Endothelial cell of umbilical vein (primary cell): Measurements from ENCODE around the gene PLEKHH2. TPM values are rescaled to one million over a fixed set of nuclear protein-coding genes. Genes with fewer than 3 reads are reported as not detected.

Experiments used
- BruUV-seq: library from RNA; stranded (reverse); fragments of 400-500 nt; replicated peaks from 2 replicates; lab custom pipeline; 2021; lab: Mats Ljungman, UMichigan
- CTCF ChIA-PET: fragments of 300-600, 350-600 bp; sonication (Branson Sonifier 250); formaldehyde crosslinking; loops from one replicate; lab custom pipeline; 2021; ENCODE audit warnings: antibody characterized with exemption, inconsistent platforms; lab: Charles Lee
- POLR2A ChIA-PET: fragments of 300-600, 350-600 bp; sonication (Branson Sonifier 250); formaldehyde crosslinking; loops from one replicate; lab custom pipeline; 2021; ENCODE audit warnings: antibody characterized with exemption, inconsistent platforms; lab: Charles Lee
- DNase-seq: peaks from one replicate; pipeline ENCODE4 v3.0.0-alpha.2; 2011; ENCODE audit warnings: low read depth, low spot score
- FAIRE-seq: peaks from 2 replicates; lab custom pipeline; 2011; peaks lifted over from hg19 to GRCh38; lab: Jason Lieb, UNC
- H2AFZ ChIP-seq: 2 replicates; pipeline ENCODE4 v1.6.0; 2012; ENCODE audit warnings: low read depth, low read length, control low read depth, inconsistent platforms
- H3K27ac ChIP-seq: 2 replicates; pipeline ENCODE4 v1.5.1; 2011; ENCODE audit warnings: low read depth, mild to moderate bottlenecking, control low read depth, low read length, moderate library complexity; ENCODE audit not compliant: insufficient read depth
- H3K27me3 ChIP-seq, 2 experiments: 2 replicates each; pipeline versions ENCODE4 v1.6.0 to v1.6.1; 2011; ENCODE audit warnings: low read length in 2 of 2, mixed read lengths in 1 of 2; ENCODE audit not compliant: control insufficient read depth in 2 of 2, insufficient read depth in 2 of 2
- H3K36me3 ChIP-seq, 2 experiments: 2 replicates in 1 of 2; 3 replicates in 1 of 2; pipeline ENCODE4 v1.5.1; 2011; ENCODE audit warnings: low read length in 2 of 2, mild to moderate bottlenecking in 1 of 2, moderate library complexity in 1 of 2; ENCODE audit not compliant: control insufficient read depth in 2 of 2, insufficient read depth in 2 of 2; ENCODE audit errors: extremely low read depth in 1 of 2
- H3K4me1 ChIP-seq: 3 replicates; pipeline ENCODE4 v1.5.1; 2011; ENCODE audit warnings: mild to moderate bottlenecking, low read length; ENCODE audit not compliant: control insufficient read depth, insufficient read depth; ENCODE audit errors: extremely low read depth
- H3K4me2 ChIP-seq: 2 replicates; pipeline ENCODE4 v1.6.1; 2011; ENCODE audit warnings: low read length, control low read depth, mixed read lengths; ENCODE audit not compliant: insufficient read depth
- H3K4me3 ChIP-seq, 3 experiments: fragments of 200-600 bp in 1 of 3; sonication (generic), shearing (Covaris generic) in 1 of 3; replicated peaks in 1 of 3; 2 replicates each; pipeline ENCODE4 v1.5.1; 2011 to 2016; ENCODE audit warnings: control low read depth in 3 of 3, low read length in 3 of 3, mild to moderate bottlenecking in 2 of 3, inconsistent platforms in 1 of 3, low read depth in 1 of 3, moderate library complexity in 1 of 3; ENCODE audit not compliant: insufficient read depth in 1 of 3
- H3K79me2 ChIP-seq: 2 replicates; pipeline ENCODE4 v1.6.0; 2012; ENCODE audit warnings: low read length, inconsistent platforms; ENCODE audit not compliant: control insufficient read depth, insufficient read depth
- H3K9ac ChIP-seq: replicated peaks from 2 replicates; pipeline ENCODE3; 2011; ENCODE audit warnings: low read length, control low read depth; ENCODE audit not compliant: insufficient read depth; ENCODE audit errors: extremely low read depth
- H3K9me1 ChIP-seq: replicated peaks from 3 replicates; pipeline ENCODE4 v1.6.0; 2011; ENCODE audit warnings: mild to moderate bottlenecking, low read length; ENCODE audit not compliant: control insufficient read depth, insufficient read depth; ENCODE audit errors: extremely low read depth
- H3K9me3 ChIP-seq: replicated peaks from 2 replicates; pipeline ENCODE4 v1.5.1; 2012; ENCODE audit warnings: low read length, inconsistent platforms; ENCODE audit not compliant: control insufficient read depth, insufficient read depth
- H4K20me1 ChIP-seq: replicated peaks from 2 replicates; pipeline ENCODE3; 2011; ENCODE audit warnings: mild to moderate bottlenecking, low read length; ENCODE audit not compliant: control insufficient read depth, insufficient read depth; ENCODE audit errors: extremely low read depth
- EZH2 ChIP-seq: IDR thresholded peaks from 2 replicates; pipeline ENCODE4 v1.6.1; 2012; ENCODE audit warnings: borderline replicate concordance, low read depth, mild to moderate bottlenecking, moderate library complexity, low read length, inconsistent platforms; ENCODE audit not compliant: severe bottlenecking
- FOS ChIP-seq: IDR thresholded peaks from 2 replicates; pipeline ENCODE4 v1.6.1; 2011; ENCODE audit warnings: mild to moderate bottlenecking, low read length, moderate library complexity, borderline replicate concordance; ENCODE audit not compliant: insufficient read depth
- GATA2 ChIP-seq: IDR thresholded peaks from 2 replicates; pipeline ENCODE4 v1.7.0; 2011; ENCODE audit warnings: low read depth, mild to moderate bottlenecking, moderate library complexity, mixed read lengths, low read length; ENCODE audit not compliant: insufficient read length, insufficient read depth
- JUN ChIP-seq: IDR thresholded peaks from 2 replicates; pipeline ENCODE4 v1.6.1; 2011; ENCODE audit warnings: borderline replicate concordance, low read depth; ENCODE audit not compliant: insufficient read length, insufficient read depth
- MAX ChIP-seq: IDR thresholded peaks from 2 replicates; pipeline ENCODE4 v1.6.1; 2011; ENCODE audit not compliant: insufficient read depth, insufficient read length
- MYC ChIP-seq: IDR thresholded peaks from one replicate; pipeline ENCODE4 v1.6.1; 2011; ENCODE audit warnings: mild to moderate bottlenecking, low read depth, low read length
- POLR2A ChIP-seq: IDR thresholded peaks from 2 replicates; pipeline ENCODE4 v1.6.1; 2012; ENCODE audit warnings: low read depth, mild to moderate bottlenecking, control low read depth, low read length
- POLR2AphosphoS5 ChIP-seq: IDR thresholded peaks from 2 replicates; pipeline ENCODE4 v1.6.1; 2012; ENCODE audit warnings: low read depth, mild to moderate bottlenecking, control low read depth, low read length, moderate library complexity; ENCODE audit not compliant: insufficient read depth
- dilution Hi-C: fragments of 300-500 bp; cut with MboI; formaldehyde crosslinking; loops from one replicate; pipeline ENCODE4 v1.15.0; 2019; ENCODE audit warnings: low sequenced_read_pairs; ENCODE audit not compliant: extremely low pct_ligation_motif_present
- intact Hi-C: fragments of 100-400 bp; cut with micrococcal nuclease; formaldehyde crosslinking; loops from one replicate; pipeline ENCODE4 v1.10.0; 2022
- polyA plus RNA-seq, 4 experiments: library from polyadenylated mRNA; depleted of rRNA in 3 of 4; stranded (reverse) in 3 of 4; unstranded in 1 of 4; fragments of >200 nt; gene quantifications; 2 replicates each; pipeline versions ENCODE4 v1.2.1 to v1.2.3, GENCODE V29; 2011 to 2012; ENCODE audit warnings: missing spikeins in 1 of 4
- total RNA-seq: library from RNA; stranded (reverse); gene quantifications from 2 replicates; pipeline ENCODE4 v1.2.3, GENCODE V29; 2021
- TF ChIP-seq, protein P1 (sequence below), 2 donors: IDR thresholded peaks; 1 replicate in 1 of 2; 2 replicates in 1 of 2; pipeline ENCODE4 v1.5.1; 2011; ENCODE audit warnings: low read length in 2 of 2, mild to moderate bottlenecking in 2 of 2, moderate library complexity in 2 of 2, control low read depth in 1 of 2, inconsistent platforms in 1 of 2, low read depth in 1 of 2; ENCODE audit not compliant: insufficient read depth in 1 of 2; ENCODE audit errors: extremely low read depth in 1 of 2

The PLEKHH2 gene
- total and polyA plus RNA-seq, 2 donors (not counting 3 experiments of a cell fraction or from before 2014, with no cell fraction given), result 0.41 to 0.58 TPM

GRCh38 chr2:43743706-43744105 lies 106.6 kb downstream of the PLEKHH2 start:
- intact Hi-C loops, result no loop called here

More at GRCh38 chr2:43743706-43744105, 106.6 kb downstream of the PLEKHH2 start:
- H3K79me2 ChIP-seq, result no peaks in the 10 kb centered on the region
- ChIA-PET POLR2A (no interaction called here), CTCF (interaction anchor here (1.0 to 1.4 kb wide), 2 partner anchors 8 to 139 kb away, joined by 3 read pairs; no protein-coding TSS in a partner anchor)
- no peak for DNase-seq
- H3K27me3 ChIP-seq, result no peaks in the 10 kb centered on the region
- H3K36me3 ChIP-seq, result no peaks in the 10 kb centered on the region
- dilution Hi-C loops, result no loop called here
- no peaks in the 10 kb centered on the region for H4K20me1 ChIP-seq
- no peak overlapping the region for H3K4me3 ChIP-seq
- no peak overlapping the region for H3K4me2 ChIP-seq
- FAIRE-seq, result no peak
- no peaks in the 10 kb centered on the region for H3K9me1 ChIP-seq
- TF ChIP-seq MYC (no peak), POLR2A (no peak), POLR2AphosphoS5 (no peak), GATA2 (no peak), MAX (no peak), FOS (no peak), JUN (no peak), EZH2 (no peak)
- TF ChIP-seq, protein P1, sequence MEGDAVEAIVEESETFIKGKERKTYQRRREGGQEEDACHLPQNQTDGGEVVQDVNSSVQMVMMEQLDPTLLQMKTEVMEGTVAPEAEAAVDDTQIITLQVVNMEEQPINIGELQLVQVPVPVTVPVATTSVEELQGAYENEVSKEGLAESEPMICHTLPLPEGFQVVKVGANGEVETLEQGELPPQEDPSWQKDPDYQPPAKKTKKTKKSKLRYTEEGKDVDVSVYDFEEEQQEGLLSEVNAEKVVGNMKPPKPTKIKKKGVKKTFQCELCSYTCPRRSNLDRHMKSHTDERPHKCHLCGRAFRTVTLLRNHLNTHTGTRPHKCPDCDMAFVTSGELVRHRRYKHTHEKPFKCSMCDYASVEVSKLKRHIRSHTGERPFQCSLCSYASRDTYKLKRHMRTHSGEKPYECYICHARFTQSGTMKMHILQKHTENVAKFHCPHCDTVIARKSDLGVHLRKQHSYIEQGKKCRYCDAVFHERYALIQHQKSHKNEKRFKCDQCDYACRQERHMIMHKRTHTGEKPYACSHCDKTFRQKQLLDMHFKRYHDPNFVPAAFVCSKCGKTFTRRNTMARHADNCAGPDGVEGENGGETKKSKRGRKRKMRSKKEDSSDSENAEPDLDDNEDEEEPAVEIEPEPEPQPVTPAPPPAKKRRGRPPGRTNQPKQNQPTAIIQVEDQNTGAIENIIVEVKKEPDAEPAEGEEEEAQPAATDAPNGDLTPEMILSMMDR (IDR thresholded peaks at IDR 0.05; ENCODE audit: extremely low read depth in 1 of 2, insufficient read depth in 1 of 2, low read depth in 1 of 2, low read length in 2 of 2), result no peak
- no peak overlapping the region for H3K9ac ChIP-seq
- no peaks in the 10 kb centered on the region for H3K9me3 ChIP-seq
- no peaks in the 10 kb centered on the region for H3K4me1 ChIP-seq
- H3K27ac ChIP-seq, result no peak overlapping the region
- H2AFZ ChIP-seq, result no peak overlapping the region
- BruUV-seq, result no TSS peak
